ENCODE measurements around the gene ARMH3. TPM values are rescaled to one million over a fixed set of nuclear protein-coding genes. Genes with fewer than 3 reads are reported as not detected.
A peak's percentile ranks its signal among the peaks of the same experiment; 100 is the strongest.

The ARMH3 gene
- total and polyA plus RNA-seq, 10 of the 15 experiments (the other 5 are each of a cell fraction or from before 2014, with no cell fraction given): 13.0 to 33.0 (median 16.4) TPM

DNA sequence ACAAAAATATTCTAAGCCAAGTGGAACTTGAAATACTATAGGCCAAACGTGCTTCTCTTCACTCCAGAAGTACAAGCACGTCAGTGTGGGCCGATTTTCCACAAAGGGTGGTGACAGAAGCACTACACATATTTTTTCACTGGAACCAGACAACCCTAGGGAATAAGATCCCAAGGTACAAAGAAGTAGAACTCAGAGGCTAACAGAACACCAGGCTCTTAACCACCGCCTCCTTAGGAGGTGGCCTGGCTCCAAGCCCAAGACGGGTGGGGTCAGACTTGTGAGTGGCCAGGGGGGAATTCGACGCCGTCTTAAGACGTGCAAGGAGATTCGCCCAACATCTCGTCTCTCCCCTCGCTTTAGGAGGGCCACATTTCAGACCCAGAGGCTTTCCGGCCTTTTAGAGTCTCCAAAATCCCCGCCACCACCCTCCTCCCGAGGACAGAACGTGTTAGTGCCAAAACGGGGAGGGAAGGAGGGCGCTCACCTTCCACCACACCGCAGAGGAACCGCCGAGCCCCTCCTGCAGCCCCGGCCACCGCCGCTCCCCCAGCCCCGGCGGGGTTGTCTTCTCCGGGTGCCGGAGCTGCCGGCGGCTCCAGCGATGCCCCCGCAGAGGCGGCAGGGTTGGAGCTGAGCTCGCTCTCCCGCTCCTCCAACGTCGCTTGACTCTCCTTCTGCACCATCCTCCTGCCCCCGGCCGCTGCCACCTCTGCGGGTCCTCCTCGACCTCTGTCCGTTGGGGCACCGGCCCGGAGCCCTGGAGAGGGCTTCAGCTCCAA is 238.4 kb downstream of the ARMH3 start:
- ChIA-PET SMC1A (ENCODE audit: uncharacterized antibody, unreplicated experiment) (interaction anchor here (0.8 to 2.4 kb wide), 14 partner anchors 10 to 238 kb away, joined by 3 to 13 read pairs (median 4); partner anchors contain the start of genes ARMH3 and NPM3), CTCF (interaction anchor here (1.0 to 4.0 kb wide), 8 partner anchors 16 to 256 kb away, joined by 3 to 31 read pairs (median 8); no protein-coding TSS in a partner anchor), POLR2A (interaction anchor here (0.6 to 2.6 kb wide), 23 partner anchors 11 to 756 kb away, joined by 3 to 33 read pairs (median 4); partner anchors contain the start of genes FBXW4, KCNIP2, NFKB2 and NPM3), RAD21 (ENCODE audit: unreplicated experiment) (interaction anchor here (0.7 to 3.0 kb wide), 14 partner anchors 12 to 192 kb away, joined by 3 to 19 read pairs (median 4); partner anchors contain the start of gene KCNIP2)
- WGBS (ENCODE audit: insufficient coverage, insufficient replicate concordance, low lambda C conversion rate, missing lambda C conversion rate): under 1% methylated on average over 39 of the region's 44 CpGs
- Histone ChIP-seq H2AFZ (ENCODE audit: control insufficient read depth, low read depth, low read length) (no peak overlapping the region; the same call in 1 of the 2 replicates), H3K36me3 (ENCODE audit: control insufficient read depth in 2 of 2, insufficient read depth in 2 of 2, low read length in 1 of 2) (peaks cover 0 to 16% of the 10 kb centered on the region in 2 experiments; a peak in 3 of 4 replicates), H3K4me3 (peak overlapping the region; percentile 81), H3K27me3 (replicated peaks in 1 of 2; ENCODE audit: control insufficient read depth in 2 of 2, insufficient read depth in 2 of 2, low read length in 1 of 2) (no peaks in the 10 kb centered on the region), H3K4me1 (ENCODE audit: control insufficient read depth, insufficient read depth, low read length) (peaks cover 11% of the 10 kb centered on the region; the same call in 1 of the 2 replicates), H3K9me3 (replicated peaks; ENCODE audit: control insufficient read depth, insufficient read depth, low read length) (no peaks in the 10 kb centered on the region), H3K27ac (ENCODE audit: control insufficient read depth, insufficient read depth) (peak overlapping the region; percentile 95), H3K9ac (ENCODE audit: control insufficient read depth, insufficient read depth, low read length) (peak overlapping the region; percentile 96), H3K4me2 (ENCODE audit: control insufficient read depth, insufficient read depth) (peak overlapping the region; percentile 62), H4K20me1 (ENCODE audit: control insufficient read depth, insufficient read depth) (peaks cover 18% of the 10 kb centered on the region; the same call in 1 of the 2 replicates), H3K79me2 (ENCODE audit: control insufficient read depth, insufficient read depth, low read length) (peaks cover 70% of the 10 kb centered on the region)
- FAIRE-seq (no peak), DNase-seq (ENCODE audit: low read depth, low spot score) (no peak), ATAC-seq (peak; percentile 37)
- in situ Hi-C loops (cut with MboI) (no loop called here), intact Hi-C loops (cut with micrococcal nuclease; ENCODE audit: unreplicated experiment) (loop anchor here (1.0 kb wide), 1 partner anchor 13 kb away; no protein-coding TSS in a partner anchor)
- BruUV-seq (replicated peaks): no TSS peak
- TF ChIP-seq SMC3 (IDR thresholded peaks at IDR 0.05; ENCODE audit: borderline replicate concordance, low read length) (no peak), IKZF2 (IDR thresholded peaks at IDR 0.05) (no peak), TAF1 (IDR thresholded peaks at IDR 0.05; ENCODE audit: borderline replicate concordance, low read depth, low read length) (no peak), SMAD1 (IDR thresholded peaks at IDR 0.05; ENCODE audit: low read depth, partially characterized antibody) (no peak), CTCF (IDR thresholded peaks at IDR 0.05 in 2 of 3, conservative IDR thresholded peaks at IDR 0.05 in 1 of 3; ENCODE audit: control insufficient read depth in 2 of 3, extremely low read depth in 1 of 3, insufficient read depth in 1 of 3, low read depth in 3 of 3, low read length in 3 of 3) (no peak), NFXL1 (IDR thresholded peaks at IDR 0.05; ENCODE audit: borderline replicate concordance) (no peak), RFX5 (IDR thresholded peaks at IDR 0.05; ENCODE audit: low read depth, low read length) (no peak), WRNIP1 (IDR thresholded peaks at IDR 0.05; ENCODE audit: borderline replicate concordance, low read depth, low read length) (no peak), POLR2A (IDR thresholded peaks at IDR 0.05; ENCODE audit: low read depth, low read length) (0 out of 2 replicates have a peak, but pooled peaks have one; percentile 15), ATF3 (IDR thresholded peaks at IDR 0.05; ENCODE audit: borderline replicate concordance, extremely low read depth, low read depth, low read length) (no peak), IKZF1 (conservative IDR thresholded peaks at IDR 0.05) (0 out of 2 replicates have a peak, but pooled peaks have one; percentile 31), SUPT20H (IDR thresholded peaks at IDR 0.05; ENCODE audit: borderline replicate concordance, control insufficient read depth, low read depth, low read length) (no peak), JUND (IDR thresholded peaks at IDR 0.05; ENCODE audit: low read depth, low read length) (no peak), NFYA (IDR thresholded peaks at IDR 0.05; ENCODE audit: borderline replicate concordance, low read depth, low read length) (no peak), RCOR1 (conservative IDR thresholded peaks at IDR 0.05; ENCODE audit: low read depth, low read length) (no peak), POU2F2 (IDR thresholded peaks at IDR 0.05; ENCODE audit: borderline replicate concordance, low read depth, low read length) (no peak)
- TF ChIP-seq, protein P1, sequence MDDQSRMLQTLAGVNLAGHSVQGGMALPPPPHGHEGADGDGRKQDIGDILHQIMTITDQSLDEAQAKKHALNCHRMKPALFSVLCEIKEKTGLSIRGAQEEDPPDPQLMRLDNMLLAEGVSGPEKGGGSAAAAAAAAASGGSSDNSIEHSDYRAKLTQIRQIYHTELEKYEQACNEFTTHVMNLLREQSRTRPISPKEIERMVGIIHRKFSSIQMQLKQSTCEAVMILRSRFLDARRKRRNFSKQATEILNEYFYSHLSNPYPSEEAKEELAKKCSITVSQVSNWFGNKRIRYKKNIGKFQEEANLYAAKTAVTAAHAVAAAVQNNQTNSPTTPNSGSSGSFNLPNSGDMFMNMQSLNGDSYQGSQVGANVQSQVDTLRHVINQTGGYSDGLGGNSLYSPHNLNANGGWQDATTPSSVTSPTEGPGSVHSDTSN (IDR thresholded peaks at IDR 0.05; ENCODE audit: insufficient replicate concordance, low read depth, low read length): no peak
- TF ChIP-seq, protein P2, sequence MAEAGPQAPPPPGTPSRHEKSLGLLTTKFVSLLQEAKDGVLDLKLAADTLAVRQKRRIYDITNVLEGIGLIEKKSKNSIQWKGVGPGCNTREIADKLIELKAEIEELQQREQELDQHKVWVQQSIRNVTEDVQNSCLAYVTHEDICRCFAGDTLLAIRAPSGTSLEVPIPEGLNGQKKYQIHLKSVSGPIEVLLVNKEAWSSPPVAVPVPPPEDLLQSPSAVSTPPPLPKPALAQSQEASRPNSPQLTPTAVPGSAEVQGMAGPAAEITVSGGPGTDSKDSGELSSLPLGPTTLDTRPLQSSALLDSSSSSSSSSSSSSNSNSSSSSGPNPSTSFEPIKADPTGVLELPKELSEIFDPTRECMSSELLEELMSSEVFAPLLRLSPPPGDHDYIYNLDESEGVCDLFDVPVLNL (IDR thresholded peaks at IDR 0.05; ENCODE audit: low read depth, low read length): 0 out of 2 replicates have a peak, but pooled peaks have one; percentile 17
